K562 (cell line): ENCODE results near the gene KCNG3.

Source experiments
- ARHGAP35 ChIP-seq: fragments of 450-650 bp; IDR thresholded peaks from 2 replicates; pipeline ENCODE4 v1.6.1; 2018; ENCODE audit not compliant: partially characterized antibody
- ARNT ChIP-seq, 2 experiments: fragments of 450-650 bp; IDR thresholded peaks; 2 replicates each; pipeline ENCODE4 v1.6.1; 2016; ENCODE audit warnings: mild to moderate bottlenecking in 1 of 2
- CHD2 ChIP-seq: IDR thresholded peaks from 2 replicates; pipeline ENCODE4 v1.6.1; 2011; ENCODE audit warnings: low read depth, low read length
- EZH2 ChIP-seq: IDR thresholded peaks from 2 replicates; pipeline ENCODE4 v1.6.1; 2012; ENCODE audit warnings: low read depth, mild to moderate bottlenecking, inconsistent platforms, low read length, borderline replicate concordance
- POLR2AphosphoS2 ChIP-seq: IDR thresholded peaks from 2 replicates; pipeline ENCODE4 v1.6.1; 2012; ENCODE audit warnings: low read length, improper control_type of control experiment
- SMARCC2 ChIP-seq: fragments of 450-650 bp; IDR thresholded peaks from 2 replicates; pipeline ENCODE4 v1.6.1; 2017; ENCODE audit warnings: antibody characterized with exemption, moderate library complexity, mild to moderate bottlenecking, low read depth
- SNRNP70 ChIP-seq: fragments of 200-400 bp; formaldehyde crosslinking; optimal IDR thresholded peaks from 2 replicates; pipeline ENCODE3; 2017; ENCODE audit warnings: low read depth, low read length
- SP1 ChIP-seq: sonication (generic); formaldehyde crosslinking; IDR thresholded peaks from 2 replicates; pipeline ENCODE4 v1.8.1; 2022; ENCODE audit warnings: mild to moderate bottlenecking, missing genetic modification reagents
- TOE1 ChIP-seq, 2 experiments: fragments of 450-650 bp in 1 of 2; sonication (generic) in 1 of 2; formaldehyde crosslinking in 1 of 2; IDR thresholded peaks; 2 replicates each; pipeline versions ENCODE4 v1.7.1 to v1.8.0; 2016 to 2022; ENCODE audit warnings: borderline replicate concordance in 2 of 2, mild to moderate bottlenecking in 2 of 2, antibody characterized with exemption in 1 of 2, inconsistent platforms in 1 of 2, low read depth in 1 of 2, missing genetic modification reagents in 1 of 2, moderate library complexity in 1 of 2
- TF ChIP-seq, protein P1 (sequence below): fragments of 450-650 bp; formaldehyde crosslinking; IDR thresholded peaks from 2 replicates; pipeline ENCODE4 v1.4.0; 2022; ENCODE audit warnings: missing genetic modification characterization

DNA sequence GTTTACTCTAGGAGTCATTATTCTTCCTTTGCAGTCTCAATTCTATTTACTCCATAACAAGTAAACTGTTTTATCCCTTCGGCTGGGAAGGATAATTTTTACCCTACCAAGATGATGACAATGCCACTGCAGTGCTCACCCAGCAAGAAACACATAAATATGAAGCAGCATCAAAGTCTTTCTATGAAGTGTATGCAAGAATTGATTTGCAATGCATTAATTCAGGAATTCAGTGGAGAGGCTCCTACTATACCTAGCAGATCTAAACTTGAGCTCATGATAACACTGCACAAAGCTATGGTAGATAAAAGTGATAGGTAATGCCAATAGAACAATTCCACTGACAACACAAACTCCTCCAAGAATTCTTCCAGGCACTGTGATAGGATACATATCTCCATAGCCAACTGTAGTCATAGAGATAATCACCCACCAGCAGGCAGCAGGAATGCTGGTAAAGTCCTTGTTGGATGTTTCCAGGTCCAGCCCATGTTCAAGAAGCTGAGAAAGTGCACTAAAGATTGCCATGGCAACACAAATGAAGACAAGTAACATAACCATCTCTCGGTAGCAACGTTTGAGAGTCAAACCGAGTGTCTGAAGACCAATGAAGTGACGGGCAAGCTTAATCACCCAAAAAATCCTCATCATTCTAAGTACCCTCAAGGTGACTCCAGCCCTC is 49.9 kb downstream of the KCNG3 start:
- no peak for TF ChIP-seq CHD2
- no peak for TF ChIP-seq TOE1 (IDR thresholded peaks at IDR 0.05; ENCODE audit: borderline replicate concordance)
- TF ChIP-seq TOE1 (CRISPR knock-in tag; IDR thresholded peaks at IDR 0.05; ENCODE audit: borderline replicate concordance, low read depth): no peak
- no peak for TF ChIP-seq EZH2
- no peak for TF ChIP-seq POLR2AphosphoS2
- no peak for TF ChIP-seq SP1 (CRISPR knock-in tag)
- no peak for TF ChIP-seq SNRNP70
- no peak for TF ChIP-seq ARNT (IDR thresholded peaks at IDR 0.05)
- TF ChIP-seq ARHGAP35: no peak
- TF ChIP-seq SMARCC2: no peak
- TF ChIP-seq, protein P1, sequence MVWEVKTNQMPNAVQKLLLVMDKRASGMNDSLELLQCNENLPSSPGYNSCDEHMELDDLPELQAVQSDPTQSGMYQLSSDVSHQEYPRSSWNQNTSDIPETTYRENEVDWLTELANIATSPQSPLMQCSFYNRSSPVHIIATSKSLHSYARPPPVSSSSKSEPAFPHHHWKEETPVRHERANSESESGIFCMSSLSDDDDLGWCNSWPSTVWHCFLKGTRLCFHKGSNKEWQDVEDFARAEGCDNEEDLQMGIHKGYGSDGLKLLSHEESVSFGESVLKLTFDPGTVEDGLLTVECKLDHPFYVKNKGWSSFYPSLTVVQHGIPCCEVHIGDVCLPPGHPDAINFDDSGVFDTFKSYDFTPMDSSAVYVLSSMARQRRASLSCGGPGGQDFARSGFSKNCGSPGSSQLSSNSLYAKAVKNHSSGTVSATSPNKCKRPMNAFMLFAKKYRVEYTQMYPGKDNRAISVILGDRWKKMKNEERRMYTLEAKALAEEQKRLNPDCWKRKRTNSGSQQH (CRISPR knock-in tag): no peak
